H9 (cell line): ENCODE results near the gene RACGAP1. TPM values are rescaled to one million over a fixed set of nuclear protein-coding genes. Genes with fewer than 3 reads are reported as not detected.

ENCODE experiments used
- DNase-seq: peaks from one replicate; pipeline ENCODE4 v3.0.0-alpha.2; 2017
- H2AFZ ChIP-seq: one replicate; pipeline ENCODE4 v1.6.1; 2013; ENCODE audit warnings: mild to moderate bottlenecking, low read length, control low read depth, moderate library complexity
- H2AK5ac ChIP-seq: 2 replicates; pipeline ENCODE4 v1.6.1; 2013; ENCODE audit warnings: low read length, control low read depth, mixed read lengths; ENCODE audit not compliant: insufficient read length
- H2BK120ac ChIP-seq: one replicate; pipeline ENCODE4 v1.6.1; 2013; ENCODE audit warnings: low read depth, mild to moderate bottlenecking, low read length, control low read depth, inconsistent platforms; ENCODE audit not compliant: poor library complexity, severe bottlenecking
- H2BK12ac ChIP-seq: 2 replicates; pipeline ENCODE4 v1.6.1; 2013; ENCODE audit warnings: low read length, control low read depth, mixed read lengths, low read depth; ENCODE audit not compliant: insufficient read length
- H2BK15ac ChIP-seq: 2 replicates; pipeline ENCODE4 v1.6.1; 2013; ENCODE audit warnings: low read depth, low read length, control low read depth
- H2BK20ac ChIP-seq: one replicate; pipeline ENCODE4 v1.6.1; 2013; ENCODE audit warnings: low read depth, mild to moderate bottlenecking, low read length, control low read depth, inconsistent platforms; ENCODE audit not compliant: poor library complexity, severe bottlenecking
- H2BK5ac ChIP-seq: 2 replicates; pipeline ENCODE4 v1.6.1; 2013; ENCODE audit warnings: low read length, control low read depth, mixed read lengths; ENCODE audit not compliant: insufficient read length
- H3K14ac ChIP-seq: 2 replicates; pipeline ENCODE4 v1.6.1; 2013; ENCODE audit warnings: low read length, control low read depth; ENCODE audit not compliant: insufficient read depth
- H3K18ac ChIP-seq: 2 replicates; pipeline ENCODE4 v1.6.1; 2013; ENCODE audit warnings: low read depth, mild to moderate bottlenecking, mixed read lengths, low read length, control low read depth; ENCODE audit not compliant: insufficient read length
- H3K23ac ChIP-seq: 2 replicates; pipeline ENCODE4 v1.6.1; 2013; ENCODE audit warnings: low read length, control low read depth, mixed read lengths, low read depth; ENCODE audit not compliant: insufficient read length
- H3K23me2 ChIP-seq: 2 replicates; pipeline ENCODE4 v1.6.1; 2013; ENCODE audit warnings: low read depth, mild to moderate bottlenecking, mixed read lengths, low read length, control low read depth; ENCODE audit not compliant: insufficient read length, poor library complexity, severe bottlenecking
- H3K27ac ChIP-seq: 2 replicates; pipeline ENCODE4 v1.5.1; 2013; ENCODE audit warnings: low read length, control low read depth, mixed read lengths, low read depth; ENCODE audit not compliant: insufficient read length
- H3K27me3 ChIP-seq: 2 replicates; pipeline ENCODE4 v1.6.1; 2013; ENCODE audit warnings: low read length, control low read depth, inconsistent platforms; ENCODE audit not compliant: insufficient read depth
- H3K4ac ChIP-seq: 2 replicates; pipeline ENCODE4 v1.6.1; 2013; ENCODE audit warnings: low read depth, mild to moderate bottlenecking, control low read depth, inconsistent platforms, low read length, moderate library complexity
- H3K4me1 ChIP-seq: 2 replicates; pipeline ENCODE4 v1.6.1; 2013; ENCODE audit warnings: low read length, control low read depth, inconsistent platforms; ENCODE audit not compliant: insufficient read depth
- H3K4me2 ChIP-seq: 2 replicates; pipeline ENCODE4 v1.6.1; 2013; ENCODE audit warnings: low read length, control low read depth, mixed read lengths; ENCODE audit not compliant: insufficient read length, insufficient read depth
- H3K56ac ChIP-seq: 2 replicates; pipeline ENCODE4 v1.6.1; 2013; ENCODE audit warnings: low read depth, mild to moderate bottlenecking, mixed read lengths, low read length, control low read depth; ENCODE audit not compliant: insufficient read length
- H3K79me1 ChIP-seq: 2 replicates; pipeline ENCODE4 v1.6.1; 2013; ENCODE audit warnings: low read depth, mild to moderate bottlenecking, moderate library complexity, low read length, control low read depth, inconsistent platforms; ENCODE audit not compliant: insufficient read depth, poor library complexity, severe bottlenecking
- H3K79me2 ChIP-seq: 2 replicates; pipeline ENCODE4 v1.6.1; 2013; ENCODE audit warnings: low read length, control low read depth, inconsistent platforms; ENCODE audit not compliant: insufficient read depth
- H3K9ac ChIP-seq: 2 replicates; pipeline ENCODE4 v1.6.1; 2013; ENCODE audit warnings: low read length, control low read depth, mixed read lengths; ENCODE audit not compliant: insufficient read length; ENCODE audit errors: extremely low read depth
- H3K9me3 ChIP-seq: one replicate; pipeline ENCODE4 v1.6.1; 2013; ENCODE audit warnings: low read depth, low read length, inconsistent platforms; ENCODE audit not compliant: control insufficient read depth
- H3T11ph ChIP-seq: one replicate; pipeline ENCODE4 v1.6.1; 2013; ENCODE audit warnings: mild to moderate bottlenecking, low read length, control low read depth, inconsistent platforms
- H4K20me1 ChIP-seq: one replicate; pipeline ENCODE4 v1.6.1; 2013; ENCODE audit not compliant: control insufficient read depth, insufficient read length, insufficient read depth
- H4K5ac ChIP-seq: 2 replicates; pipeline ENCODE4 v1.6.1; 2013; ENCODE audit warnings: low read depth, mild to moderate bottlenecking, mixed read lengths, low read length, control low read depth; ENCODE audit not compliant: insufficient read length
- H4K8ac ChIP-seq: replicated peaks from 2 replicates; pipeline ENCODE4 v1.6.1; 2013; ENCODE audit warnings: low read length, control low read depth, mixed read lengths, low read depth; ENCODE audit not compliant: insufficient read length
- H4K91ac ChIP-seq: 2 replicates; pipeline ENCODE4 v1.6.1; 2013; ENCODE audit warnings: low read depth, mild to moderate bottlenecking, moderate library complexity, mixed read lengths, low read length, control low read depth; ENCODE audit not compliant: insufficient read length
- H3K27ac Mint-ChIP-seq, 3 experiments: 2 replicates in 2 of 3; 3 replicates in 1 of 3; pipeline ENCODE4 v1.8.0; 2020 to 2021; ENCODE audit warnings: mixed read lengths in 3 of 3, mild to moderate bottlenecking in 1 of 3, moderate library complexity in 1 of 3
- H3K27me3 Mint-ChIP-seq: 2 replicates; pipeline ENCODE4 v1.8.0; 2021; ENCODE audit warnings: low read depth, mild to moderate bottlenecking, moderate library complexity, mixed read lengths
- H3K36me3 Mint-ChIP-seq, 3 experiments: 2 replicates in 2 of 3; 3 replicates in 1 of 3; pipeline ENCODE4 v1.8.0; 2020 to 2021; ENCODE audit warnings: low read depth in 3 of 3, mixed read lengths in 3 of 3; ENCODE audit not compliant: insufficient read depth in 1 of 3
- H3K4me1 Mint-ChIP-seq, 2 experiments: 2 replicates each; pipeline ENCODE4 v1.8.0; 2020; ENCODE audit warnings: mixed read lengths in 2 of 2
- H3K4me3 Mint-ChIP-seq, 2 experiments: 2 replicates in 1 of 2; 3 replicates in 1 of 2; pipeline ENCODE4 v1.8.0; 2020 to 2021; ENCODE audit warnings: mild to moderate bottlenecking in 2 of 2, mixed read lengths in 2 of 2, moderate library complexity in 1 of 2
- H3K9me3 Mint-ChIP-seq, 2 experiments: 2 replicates in 1 of 2; 3 replicates in 1 of 2; pipeline ENCODE4 v1.8.0; 2020; ENCODE audit warnings: mild to moderate bottlenecking in 2 of 2, mixed read lengths in 2 of 2, moderate library complexity in 1 of 2
- CTCF ChIP-seq: fragments of 200-600 bp; sonication (generic); conservative IDR thresholded peaks from 3 replicates; pipeline ENCODE4 v1.8.0; 2021; ENCODE audit warnings: antibody characterized with exemption, mild to moderate bottlenecking
- WGBS: extraction: QIAGEN DNeasy Blood & Tissue Kit; methylation state at CpG from one replicate; pipeline ENCODE4 v1.1.7; 2013; ENCODE audit warnings: missing lambda C conversion rate, low lambda C conversion rate, mixed read lengths; ENCODE audit not compliant: insufficient read length; ENCODE audit errors: extremely low coverage; 5-methylcytosine and 5-hydroxymethylcytosine counted together
- total RNA-seq: library from RNA; stranded (reverse); gene quantifications from 2 replicates; pipeline ENCODE4 v1.2.1, GENCODE V29; 2021

RACGAP1 gene
- total RNA-seq, 1 experiment from 2014 or later, result 64.8 TPM

GRCh38 chr12:49965836-49966235 lies 59.5 kb downstream of the RACGAP1 start:
- Histone ChIP-seq H3K18ac (no peak overlapping the region), H3K27me3 (peaks cover 4% of the 10 kb centered on the region), H3K23ac (no peak overlapping the region), H3K27ac (no peak overlapping the region), H2AFZ (no peak overlapping the region), H2BK15ac (no peak overlapping the region), H4K8ac (no peak overlapping the region), H2BK5ac (no peak overlapping the region), H3K14ac (no peak overlapping the region), H2BK120ac (no peak overlapping the region), H3K79me1 (no peaks in the 10 kb centered on the region), H3K4me2 (no peak overlapping the region), H3T11ph (no peak overlapping the region), H4K20me1 (no peaks in the 10 kb centered on the region), H2BK20ac (no peak overlapping the region), H3K9ac (no peak overlapping the region), H3K56ac (no peak overlapping the region), H3K4me1 (peaks cover under 1% of the 10 kb centered on the region; the same call in 1 of the 2 replicates), H2AK5ac (no peak overlapping the region), H2BK12ac (no peak overlapping the region), H3K9me3 (no peaks in the 10 kb centered on the region), H4K5ac (no peak overlapping the region), H4K91ac (no peak overlapping the region), H3K79me2 (no peaks in the 10 kb centered on the region), H3K4ac (no peak overlapping the region), H3K23me2 (peaks cover 5% of the 10 kb centered on the region)
- H3K27me3 Mint-ChIP-seq, result peaks cover 53% of the 10 kb centered on the region
- H3K4me1 Mint-ChIP-seq, result peaks cover 16 to 18% of the 10 kb centered on the region in 2 experiments
- no peak for DNase-seq
- H3K36me3 Mint-ChIP-seq, result no peaks in the 10 kb centered on the region
- TF ChIP-seq CTCF, result no peak
- no peak overlapping the region for H3K4me3 Mint-ChIP-seq
- no peaks in the 10 kb centered on the region for H3K9me3 Mint-ChIP-seq
- WGBS, result no CpG with 5 or more reads among the region's 6 CpGs
- H3K27ac Mint-ChIP-seq, result no peak overlapping the region
